Upper lobe of left lung (tissue), 6 donors: ENCODE measurements around the gene SMIM29. TPM values are rescaled to one million over a fixed set of nuclear protein-coding genes. Genes with fewer than 3 reads are reported as not detected.

Source experiments
- ATAC-seq, 2 donors: fragments of 200-7000 bp; cut with Tn5 transposase; one replicate each; pipeline ENCODE4 v1.9.1; 2022; ENCODE audit warnings: mild to moderate bottlenecking in 2 of 2, moderate library complexity in 2 of 2; ENCODE audit not compliant: low FRiP score in 2 of 2
- DNase-seq, 2 donors: peaks; one replicate each; pipeline ENCODE4 v3.0.0-alpha.2; 2019 to 2020
- H3K27ac ChIP-seq, 4 donors: fragments of 200-600 bp; sonication (generic); one replicate each; pipeline ENCODE4 v1.5.1; 2016 to 2019
- H3K27me3 ChIP-seq, 4 donors: fragments of 200-600 bp; sonication (generic); one replicate each; pipeline ENCODE4 v1.5.1; 2017 to 2019
- H3K36me3 ChIP-seq, 4 donors: fragments of 200-600 bp; sonication (generic); one replicate each; pipeline ENCODE4 v1.5.1; 2016 to 2019
- H3K4me1 ChIP-seq, 4 donors: fragments of 200-600 bp; sonication (generic); one replicate each; pipeline ENCODE4 v1.5.1; 2018 to 2019
- H3K4me3 ChIP-seq, 4 donors: fragments of 200-600 bp; sonication (generic); one replicate each; pipeline ENCODE4 v1.5.1; 2017 to 2019; ENCODE audit warnings: mild to moderate bottlenecking in 2 of 4, moderate library complexity in 1 of 4
- H3K9me3 ChIP-seq, 4 donors: fragments of 200-600 bp; sonication (generic); one replicate each; pipeline ENCODE4 v1.5.1; 2018 to 2019
- CTCF ChIP-seq, 6 experiments: fragments of 450-650 bp in 4 of 6; fragments of 200-600 bp in 2 of 6; sonication (generic) in 2 of 6; IDR thresholded peaks; one replicate each; pipeline ENCODE4 v1.5.1; 2016 to 2019; ENCODE audit warnings: antibody characterized with exemption in 6 of 6
- EP300 ChIP-seq, 4 donors: sonication (generic); formaldehyde crosslinking; IDR thresholded peaks; one replicate each; pipeline ENCODE4 v1.5.1; 2017; ENCODE audit warnings: antibody characterized with exemption in 4 of 4, control low read depth in 2 of 4
- POLR2A ChIP-seq, 4 donors: fragments of 450-650 bp; IDR thresholded peaks; one replicate each; pipeline ENCODE4 v1.5.1; 2016 to 2017; ENCODE audit warnings: antibody characterized with exemption in 4 of 4, mild to moderate bottlenecking in 2 of 4
- POLR2AphosphoS5 ChIP-seq, 2 donors: sonication (generic); formaldehyde crosslinking; IDR thresholded peaks; one replicate each; pipeline ENCODE4 v1.5.1; 2017; ENCODE audit warnings: antibody characterized with exemption in 2 of 2
- WGBS, 2 donors: methylation state at CpG; one replicate each; pipeline ENCODE4 v1.1.5; 2017 to 2018; 5-methylcytosine and 5-hydroxymethylcytosine counted together
- total RNA-seq, 6 donors: library from RNA; depleted of rRNA in 4 of 6; stranded (reverse); fragments of >200 nt in 4 of 6; gene quantifications; one replicate each; pipeline versions ENCODE4 v1.1.0 to v1.2.1, GENCODE V29; 2016 to 2021
- donor health status: DM: no; HTN: no; CAD: no; lungs with moderate emphysema.
- donor health status: DM: no; HTN: yes; CAD: no; lungs with severe emphysema.

Gene SMIM29
- total RNA-seq, 6 donors from 2014 or later, result 12.6 to 42.2 (median 34.9) TPM

GRCh38 chr6:34239500-34239825, 9.3 kb downstream of the SMIM29 start:
- H3K9me3 ChIP-seq, result no peaks in the 10 kb centered on the region
- TF ChIP-seq POLR2AphosphoS5 (IDR thresholded peaks at IDR 0.05), result no peak
- TF ChIP-seq POLR2A (IDR thresholded peaks at IDR 0.05), result no peak
- no peak for TF ChIP-seq EP300 (IDR thresholded peaks at IDR 0.05)
- TF ChIP-seq CTCF (IDR thresholded peaks at IDR 0.05), result no peak
- peaks cover 28 to 48% (median 37%) of the 10 kb centered on the region in 4 donors for H3K4me1 ChIP-seq
- no peak overlapping the region for H3K27ac ChIP-seq
- no peak overlapping the region for H3K4me3 ChIP-seq
- ATAC-seq, result no peak
- DNase-seq, result no peak
- WGBS, 2 donors, result 86 to 95% methylated on average over 3 of the region's 3 CpGs
- no peaks in the 10 kb centered on the region for H3K27me3 ChIP-seq
- H3K36me3 ChIP-seq, result peaks cover 0 to 20% (median 5%) of the 10 kb centered on the region in 4 donors

GRCh38 chr6:34238585-34239499, 10.0 kb downstream of the SMIM29 start:
- H3K4me3 ChIP-seq, result peak overlapping the region in 3 of 4 donors; percentile 75 to 89 (median 86)
- H3K27ac ChIP-seq, result peak overlapping the region in 1 of 4 donors; percentile 94
- 81 to 83% methylated on average over 10 to 14 of the region's 14 CpGs for WGBS, 2 donors
- DNase-seq (no peak), ATAC-seq (no peak)
- H3K36me3 ChIP-seq, result peaks cover 0 to 20% (median 5%) of the 10 kb centered on the region in 4 donors
- no peaks in the 10 kb centered on the region for H3K27me3 ChIP-seq
- H3K9me3 ChIP-seq, result no peaks in the 10 kb centered on the region
- H3K4me1 ChIP-seq, result peaks cover 22 to 42% (median 31%) of the 10 kb centered on the region in 4 donors
- no peak for TF ChIP-seq EP300 (IDR thresholded peaks at IDR 0.05)
- TF ChIP-seq POLR2A (IDR thresholded peaks at IDR 0.05), result no peak
- TF ChIP-seq CTCF (IDR thresholded peaks at IDR 0.05), result no peak
- no peak for TF ChIP-seq POLR2AphosphoS5 (IDR thresholded peaks at IDR 0.05)

- H3K4me1 ChIP-seq, result peaks cover 17 to 33% (median 23%) of the 10 kb centered on the region in 4 donors
- ATAC-seq (no peak), DNase-seq (peak; percentile 53 to 93)
- peak overlapping the region; percentile 59 to 89 (median 80) for H3K4me3 ChIP-seq
- TF ChIP-seq POLR2AphosphoS5 (IDR thresholded peaks at IDR 0.05) (no peak), CTCF (IDR thresholded peaks at IDR 0.05) (peak; percentile 26 to 61 (median 44))
- WGBS, 2 donors, result 7 to 15% methylated on average over 20 to 52 of the region's 64 CpGs
- H3K36me3 ChIP-seq, result peaks cover 0 to 20% (median 5%) of the 10 kb centered on the region in 4 donors
- no peaks in the 10 kb centered on the region for H3K27me3 ChIP-seq
- H3K9me3 ChIP-seq, result no peaks in the 10 kb centered on the region
- peak overlapping the region; percentile 65 to 94 (median 77) for H3K27ac ChIP-seq
Measured at GRCh38 chr6:34237722-34238584, 10.9 kb downstream of the SMIM29 start.

- no peaks in the 10 kb centered on the region for H3K27me3 ChIP-seq
- ATAC-seq (no peak), DNase-seq (peak in 1 of 2 donors; percentile 90)
- H3K4me3 ChIP-seq, result peak overlapping the region; percentile 59 to 89 (median 80)
- peak overlapping the region; percentile 88 to 94 (median 94) for H3K27ac ChIP-seq
- no CpG with 5 or more reads among the region's 78 CpGs for WGBS, 2 donors
- H3K36me3 ChIP-seq, result peaks cover 0 to 14% (median 5%) of the 10 kb centered on the region in 4 donors
- TF ChIP-seq POLR2AphosphoS5 (IDR thresholded peaks at IDR 0.05), result no peak
- no peak for TF ChIP-seq POLR2A (IDR thresholded peaks at IDR 0.05)
- no peak for TF ChIP-seq EP300 (IDR thresholded peaks at IDR 0.05)
- TF ChIP-seq CTCF (IDR thresholded peaks at IDR 0.05), result no peak
- H3K4me1 ChIP-seq, result peaks cover 16 to 32% (median 20%) of the 10 kb centered on the region in 4 donors
- H3K9me3 ChIP-seq, result no peaks in the 10 kb centered on the region
Measured at GRCh38 chr6:34237316-34237721, 11.5 kb downstream of the SMIM29 start.
